Activated gamma-delta T cell treated with anti-CD3 and anti-CD28 coated beads, Interleukin-2, amount 50 U/mL, for 16 hours (primary cell): ENCODE measurements around the gene FAM76A.
"Not testable (repeated sequence)": the region's sequence is repeated elsewhere in the genome, so short reads cannot be mapped to it uniquely, and the experiment has no call there.

Experiments used
- DNase-seq: peaks from one replicate; pipeline ENCODE4 v3.0.0-alpha.2; 2020; ENCODE audit warnings: low read depth

Gene FAM76A

DNA sequence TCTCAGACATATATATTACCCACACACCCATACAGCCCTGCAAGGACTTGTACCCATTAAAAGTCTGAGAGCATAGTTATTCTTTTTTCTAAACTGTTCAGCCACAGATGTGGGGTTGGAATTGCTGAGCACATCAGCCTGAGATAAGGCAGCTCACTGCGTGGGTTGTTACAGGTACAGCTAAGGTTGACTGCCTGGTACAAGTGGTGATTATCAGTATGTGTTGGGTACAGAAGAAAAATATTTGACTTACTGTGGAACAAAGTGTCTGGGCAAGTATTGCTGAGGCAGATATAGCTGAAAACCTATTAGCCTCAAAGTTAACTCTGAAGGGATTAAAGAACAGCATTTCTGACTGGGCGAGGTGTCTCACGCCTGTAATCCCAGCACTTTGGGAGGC, 52.3 kb downstream of the FAM76A start:
- no peak for DNase-seq

DNA sequence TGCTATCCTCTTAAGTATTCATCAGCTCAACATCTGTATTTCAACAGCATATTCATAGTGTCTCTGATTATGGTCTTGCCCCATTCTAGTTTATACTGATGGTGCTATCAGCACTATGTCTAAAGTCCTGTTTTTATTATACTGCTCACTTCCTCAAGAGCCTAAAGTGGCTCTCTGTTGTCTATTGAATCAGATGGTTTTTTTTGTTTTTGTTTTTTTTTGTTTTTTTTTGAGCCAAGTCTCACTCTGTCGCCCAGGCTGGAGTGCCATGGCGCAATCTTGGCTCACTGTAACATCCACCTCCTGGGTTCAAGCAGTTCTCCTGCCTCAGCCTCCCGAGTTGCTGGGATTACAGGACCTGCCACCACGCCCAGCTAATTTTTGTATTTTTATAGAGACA, 53.4 kb downstream of the FAM76A start:
- no peak for DNase-seq

DNA sequence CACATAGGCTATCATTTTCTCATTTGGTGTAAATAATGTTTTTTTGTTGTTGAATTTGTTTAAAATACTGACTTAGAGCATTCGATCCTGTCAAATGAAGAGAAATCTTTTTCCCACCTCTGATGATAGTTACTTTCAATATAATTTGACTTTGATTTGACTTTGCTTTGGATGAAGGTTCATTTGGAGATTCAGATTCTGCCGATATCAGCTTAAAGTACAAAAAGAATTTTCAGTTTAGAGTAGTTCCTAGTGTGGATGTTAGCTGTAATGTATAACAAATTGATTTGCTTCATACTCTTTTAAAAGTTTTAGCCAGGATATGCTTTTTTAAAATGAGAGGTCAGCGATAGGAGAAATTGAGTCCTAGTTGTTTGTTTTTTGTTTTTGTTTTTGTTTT, 57.2 kb downstream of the FAM76A start:
- DNase-seq: no peak

DNA sequence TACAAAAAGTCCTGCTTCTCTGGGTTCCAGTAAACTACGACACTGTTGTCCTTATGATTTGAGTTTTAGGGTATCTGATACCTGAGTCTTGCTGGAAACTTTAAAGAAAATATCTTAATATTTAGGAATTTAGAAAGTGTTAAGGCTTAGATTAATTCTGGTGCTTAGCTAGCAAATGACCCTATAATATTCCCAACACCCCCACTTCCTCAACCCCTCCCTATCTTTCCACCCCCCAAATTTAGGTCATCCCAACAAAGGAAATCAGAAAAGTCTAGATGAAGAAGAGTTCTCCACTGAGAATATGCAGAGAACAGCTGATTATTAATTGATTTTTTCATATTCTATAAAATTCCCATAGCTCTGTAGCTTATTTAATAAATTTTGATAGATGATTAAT, 58.9 kb downstream of the FAM76A start:
- no peak for DNase-seq

DNA sequence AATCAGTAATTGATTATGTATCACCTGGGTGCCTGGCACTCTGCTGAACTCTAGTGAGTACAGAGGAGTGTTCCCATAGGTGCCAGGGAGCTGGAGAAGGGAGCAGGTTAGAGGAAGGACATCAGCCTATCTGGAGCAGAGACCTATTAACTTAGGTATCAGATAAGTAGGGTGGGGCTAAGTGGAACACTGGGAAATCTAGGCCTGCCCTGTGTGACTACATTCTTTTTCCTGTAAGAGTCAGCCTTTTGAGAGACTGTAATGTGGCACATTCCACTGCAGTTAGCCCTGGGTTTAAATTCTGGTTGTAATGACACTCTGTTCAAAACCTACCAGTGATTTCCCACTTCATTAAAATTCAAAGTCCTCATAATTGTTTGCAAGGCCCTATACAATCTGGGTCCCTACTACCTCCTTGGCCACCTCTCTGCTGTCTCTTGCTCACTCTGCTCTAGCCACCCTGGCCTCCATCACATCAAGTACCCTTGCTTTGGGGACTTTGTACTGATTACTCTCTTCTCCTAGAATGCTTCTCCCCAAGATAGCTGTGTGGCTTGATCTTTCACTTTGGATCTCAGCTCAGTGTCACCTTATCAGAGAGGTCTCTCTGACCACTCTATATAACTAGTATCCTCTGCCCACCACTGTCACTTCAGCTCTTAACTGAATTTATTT, 60.2 kb downstream of the FAM76A start:
- no peak for DNase-seq

DNA sequence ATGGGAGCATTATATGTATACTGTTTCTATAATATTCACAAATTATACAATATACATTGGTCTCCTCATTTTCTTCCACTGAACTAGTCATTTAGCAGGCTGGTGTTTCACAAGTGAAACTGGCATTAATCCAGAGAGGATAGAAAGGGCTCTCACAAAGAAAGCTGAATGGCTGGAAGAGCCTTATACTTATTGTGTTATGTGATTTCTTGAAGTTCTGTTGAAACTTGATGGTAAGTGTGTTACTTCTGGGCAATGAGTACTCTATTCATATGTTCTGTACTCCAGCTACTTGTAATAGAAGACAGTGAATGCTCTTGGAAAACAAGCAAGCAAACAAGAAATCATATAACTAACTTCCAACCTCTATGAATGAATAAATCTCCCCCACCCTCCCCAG, 62.1 kb downstream of the FAM76A start:
- no peak for DNase-seq

DNA sequence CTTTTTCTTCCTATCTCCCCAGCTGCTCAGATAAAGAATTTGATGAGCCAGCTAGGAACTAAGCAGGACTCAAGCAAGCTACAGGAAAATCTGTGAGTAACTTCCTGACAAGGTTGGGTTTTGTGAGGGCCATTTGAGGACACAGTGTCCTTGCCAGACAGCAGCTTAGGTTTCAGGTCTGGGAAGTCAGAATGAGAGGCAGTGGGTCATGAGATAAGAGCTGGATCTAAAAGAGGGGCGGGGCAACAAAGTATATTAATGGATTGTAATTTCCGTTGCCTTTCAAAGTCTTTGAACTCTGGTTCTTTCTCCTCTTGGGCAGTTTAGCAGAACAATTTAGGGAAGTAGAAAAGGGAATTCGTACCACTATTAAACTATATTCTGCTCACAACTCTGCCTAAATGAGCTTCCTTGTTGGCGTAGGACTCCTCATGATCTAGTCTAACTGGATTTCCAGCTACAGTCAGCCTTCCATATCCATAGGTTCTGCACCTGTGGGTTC, 63.8 kb downstream of the FAM76A start:
- no peak for DNase-seq

DNA sequence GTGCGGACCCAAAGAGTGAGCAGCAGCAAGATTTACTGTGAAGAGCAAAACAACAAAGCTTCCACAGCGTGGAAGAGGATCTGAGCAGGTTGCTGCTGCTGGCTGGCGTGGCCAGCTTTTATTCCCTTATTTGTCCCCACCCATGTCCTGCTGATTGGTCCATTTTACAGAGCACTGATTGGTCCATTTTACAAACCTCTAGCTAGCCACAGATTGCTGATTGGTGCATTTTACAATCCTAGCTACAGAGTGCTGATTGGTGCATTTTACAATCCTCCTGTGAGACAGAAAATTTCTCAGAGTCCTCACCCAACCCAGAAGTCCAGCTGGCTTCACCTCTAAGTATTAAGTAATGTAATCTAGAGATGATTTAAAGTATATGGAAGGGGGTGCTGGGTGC, 64.5 kb downstream of the FAM76A start:
- not testable (repeated sequence) for DNase-seq

DNA sequence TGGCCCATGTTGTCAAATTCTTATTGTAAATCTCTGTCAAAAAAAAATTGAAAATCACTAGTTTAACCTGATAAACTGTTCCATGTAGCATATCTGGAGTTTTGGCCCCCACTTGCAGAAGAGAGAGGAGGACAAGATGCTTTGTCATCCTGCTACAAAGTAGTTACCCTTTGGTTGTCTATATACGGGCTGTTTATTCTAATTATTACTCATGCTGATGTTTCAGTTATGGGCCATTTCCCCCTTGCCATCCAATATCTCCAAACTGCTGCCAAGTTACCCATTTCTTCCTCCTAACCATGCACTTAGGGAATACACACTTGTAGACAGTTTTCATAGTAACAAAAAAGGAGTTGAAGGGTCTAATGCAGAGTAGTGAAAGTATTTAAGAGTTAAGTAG, 69.8 kb downstream of the FAM76A start:
- DNase-seq: no peak

DNA sequence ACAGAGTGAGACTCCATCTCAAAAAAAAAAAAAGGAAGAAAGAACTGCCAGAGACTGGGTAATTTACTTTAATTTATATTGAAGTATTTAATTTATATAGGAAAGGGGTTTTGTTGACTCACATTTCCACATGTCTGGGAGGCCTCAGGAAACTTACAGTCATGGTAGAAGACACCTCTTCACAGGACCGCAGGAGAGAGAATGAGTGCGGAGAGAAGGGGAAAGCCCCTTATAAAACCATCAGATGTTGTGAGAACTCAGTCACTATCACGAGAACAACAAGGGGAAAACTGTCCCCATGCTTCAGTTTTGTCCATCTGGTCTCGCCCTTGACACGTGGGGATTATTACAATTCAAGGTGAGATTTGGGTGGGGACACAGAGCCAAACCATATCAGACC, 79.0 kb downstream of the FAM76A start:
- no peak for DNase-seq

DNA sequence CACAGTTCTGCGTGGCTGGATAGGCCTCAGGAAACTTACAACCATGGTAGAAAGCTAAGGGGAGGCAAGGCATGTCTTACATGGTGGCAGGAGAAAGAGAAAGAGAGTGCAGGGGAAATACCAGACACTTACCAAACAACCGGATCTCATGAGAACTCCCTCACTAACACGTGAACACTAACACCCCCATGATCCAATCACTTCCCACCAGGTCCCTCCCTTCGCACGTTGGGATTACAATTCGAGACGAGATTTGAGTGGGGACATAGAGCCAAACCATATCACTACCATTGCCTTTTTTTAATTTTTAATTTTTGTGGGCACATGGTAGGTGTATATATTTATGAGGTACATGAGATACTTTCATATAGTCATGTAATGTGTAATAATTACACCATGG, 81.0 kb downstream of the FAM76A start:
- no peak for DNase-seq

DNA sequence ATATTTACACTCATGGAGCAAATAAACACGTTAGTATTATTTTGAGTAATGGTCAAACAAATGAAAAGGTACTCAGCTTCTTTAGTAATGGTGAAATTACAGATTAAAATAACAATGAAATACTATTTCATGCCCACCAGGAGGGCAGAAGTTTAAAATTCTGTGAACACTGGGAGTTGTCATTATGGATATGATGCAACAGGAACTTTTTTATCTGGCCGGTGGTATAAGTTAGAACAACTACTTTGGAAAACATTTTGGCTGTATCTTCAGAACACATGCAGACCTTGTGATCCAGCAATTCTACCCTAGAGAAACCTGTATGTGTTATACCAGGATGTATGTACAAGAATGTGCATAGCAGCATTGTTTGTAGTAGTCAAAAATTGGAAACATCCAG, 81.6 kb downstream of the FAM76A start:
- no peak for DNase-seq

DNA sequence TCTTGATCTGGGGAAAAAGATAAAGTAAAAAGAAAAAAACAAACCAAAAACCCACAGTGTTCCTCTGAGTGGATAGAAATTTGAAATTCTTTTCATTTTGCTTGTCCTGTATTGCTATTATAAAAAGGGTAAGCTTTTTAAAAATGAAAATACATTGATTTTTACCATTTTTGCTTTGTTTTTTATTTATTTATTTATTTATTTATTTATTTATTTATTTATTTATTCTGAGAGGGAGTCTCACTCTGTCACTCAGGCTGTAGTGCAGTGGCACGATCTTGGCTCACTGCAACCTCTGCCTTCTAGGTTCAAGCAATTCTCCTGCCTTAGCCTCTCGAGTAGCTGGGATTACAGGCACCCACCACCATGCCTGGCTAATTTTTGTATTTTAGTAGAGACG, 82.4 kb downstream of the FAM76A start:
- DNase-seq: not testable (repeated sequence)

DNA sequence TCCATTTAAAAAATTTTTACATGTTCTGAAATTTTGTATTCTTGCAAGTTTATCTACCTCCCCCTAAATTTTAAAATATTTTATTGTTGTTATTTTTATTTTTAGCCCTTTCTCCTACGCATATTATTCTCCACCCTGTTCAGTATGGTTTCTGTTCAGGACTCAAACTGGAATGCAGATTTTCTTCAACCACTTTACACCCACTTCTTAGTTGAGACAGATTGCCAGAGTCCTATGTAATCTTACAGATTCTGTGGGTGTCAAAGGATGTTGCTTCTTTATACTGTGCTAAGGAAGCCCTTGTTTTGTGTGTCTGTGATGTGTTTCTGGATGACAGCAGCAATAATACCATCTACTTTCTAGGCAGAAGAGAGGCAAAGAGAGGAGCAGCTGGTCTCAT, 84.1 kb downstream of the FAM76A start:
- DNase-seq: no peak

DNA sequence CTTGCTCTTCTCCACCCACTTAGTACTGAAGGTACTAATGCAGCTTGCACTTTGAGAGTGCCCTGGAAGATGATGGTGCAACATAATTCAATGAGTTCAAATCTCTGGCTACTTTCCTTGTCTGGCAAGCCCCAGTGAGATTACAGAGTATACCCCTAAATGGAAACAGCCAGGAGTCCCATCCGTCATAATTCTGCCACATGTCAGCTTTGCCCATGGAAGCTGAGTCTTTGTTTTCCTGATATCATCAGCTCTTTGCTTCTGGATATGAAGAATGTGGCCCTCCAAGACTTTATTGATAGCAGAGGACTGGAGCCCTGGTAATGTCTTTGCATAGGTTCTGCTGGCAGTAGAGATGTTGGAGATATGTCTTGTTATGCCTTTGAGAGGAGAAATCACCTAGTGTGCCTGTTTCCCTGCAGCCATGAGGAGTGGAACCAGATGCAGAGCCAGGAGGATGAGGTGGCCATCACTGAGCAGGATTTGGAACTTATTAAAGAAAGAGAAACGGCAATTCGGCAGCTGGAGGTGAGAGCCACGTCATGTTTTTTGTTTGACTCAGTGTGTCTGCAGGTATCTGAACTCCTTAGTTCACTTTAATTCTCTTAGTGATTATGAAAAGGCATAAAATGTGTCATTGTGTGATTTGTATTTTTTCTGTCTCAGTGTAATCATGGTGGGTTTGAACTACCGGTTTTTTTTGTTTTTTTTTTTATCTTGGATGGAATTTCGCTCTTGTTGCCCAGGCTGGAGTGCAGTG, 86.2 kb downstream of the FAM76A start:
- no peak for DNase-seq
